KMS-11 (cell line): ENCODE data around the gene PLEKHG3.

Experiments
- H2AFZ ChIP-seq: fragments of 200-600 bp; sonication (generic); 2 replicates; pipeline ENCODE4 v1.6.1; 2016; ENCODE audit warnings: antibody characterized with exemption, mixed run types, low read depth
- H3K27ac ChIP-seq: fragments of 200-600 bp; sonication (generic); 2 replicates; pipeline ENCODE4 v1.6.1; 2016; ENCODE audit warnings: mild to moderate bottlenecking, mixed run types
- H3K27me3 ChIP-seq: fragments of 200-600 bp; sonication (generic); 2 replicates; pipeline ENCODE4 v1.6.1; 2017; ENCODE audit warnings: mild to moderate bottlenecking, low read depth, mixed run types, moderate library complexity; ENCODE audit not compliant: insufficient read depth
- H3K36me3 ChIP-seq: fragments of 200-600 bp; sonication (generic); 2 replicates; pipeline ENCODE4 v1.6.1; 2017; ENCODE audit warnings: mild to moderate bottlenecking, mixed run types; ENCODE audit not compliant: insufficient read depth
- H3K4me1 ChIP-seq: fragments of 200-600 bp; sonication (generic); 2 replicates; pipeline ENCODE4 v1.6.1; 2016; ENCODE audit warnings: mild to moderate bottlenecking, low read depth, mixed run types; ENCODE audit not compliant: poor library complexity, severe bottlenecking
- H3K4me2 ChIP-seq: fragments of 200-600 bp; sonication (generic); 2 replicates; pipeline ENCODE4 v1.7.0; 2016; ENCODE audit warnings: mild to moderate bottlenecking, mixed run types
- H3K4me3 ChIP-seq: fragments of 200-600 bp; sonication (generic); IDR thresholded peaks from 2 replicates; pipeline ENCODE4 v1.6.1; 2017; ENCODE audit warnings: low read depth, low read length, mixed read lengths; ENCODE audit not compliant: insufficient read depth
- H3K79me2 ChIP-seq: fragments of 200-600 bp; sonication (generic); 2 replicates; pipeline ENCODE4 v1.6.1; 2016; ENCODE audit warnings: low read depth, mixed run types; ENCODE audit not compliant: insufficient read depth
- H3K9ac ChIP-seq: fragments of 200-600 bp; sonication (generic); 2 replicates; pipeline ENCODE4 v1.6.1; 2016; ENCODE audit warnings: mild to moderate bottlenecking, mixed run types
- H4K20me1 ChIP-seq: fragments of 200-600 bp; sonication (generic); 2 replicates; pipeline ENCODE4 v1.6.1; 2016; ENCODE audit warnings: mild to moderate bottlenecking, mixed run types; ENCODE audit not compliant: insufficient read depth
- TF ChIP-seq, protein P1 (sequence below): fragments of 200-600 bp; sonication (generic); conservative IDR thresholded peaks from 2 replicates; pipeline ENCODE4 v1.6.1; 2017; ENCODE audit warnings: low read depth, mild to moderate bottlenecking, antibody characterized with exemption, low read length, moderate library complexity, mixed read lengths

PLEKHG3 gene

DNA sequence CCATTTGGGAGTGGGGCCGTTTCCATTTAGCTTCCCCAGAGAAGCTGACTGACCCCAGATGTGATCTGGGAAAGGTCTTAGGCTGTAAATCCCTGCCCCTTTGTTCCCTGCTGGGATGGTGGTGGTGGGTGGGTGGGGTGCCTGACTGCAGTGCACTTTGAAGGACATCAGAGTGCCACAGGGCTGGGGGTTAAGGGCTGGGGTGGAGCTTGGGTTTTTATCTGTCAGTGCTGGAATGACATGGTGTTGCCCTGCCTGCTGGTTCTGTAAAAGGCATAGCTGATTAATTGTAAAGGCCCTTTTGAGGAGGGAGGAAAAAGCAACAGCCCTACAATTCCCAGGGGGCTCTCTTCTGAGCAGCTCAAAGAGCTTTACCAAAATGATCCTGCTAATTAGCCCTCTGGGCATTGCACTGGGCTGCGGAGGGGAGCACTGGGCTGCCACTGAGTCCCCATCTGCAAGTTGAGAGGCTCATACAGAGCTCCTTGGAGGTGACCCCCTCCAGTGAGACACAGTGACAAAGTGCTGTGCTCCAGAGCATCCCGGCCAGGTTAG, 21.1 kb downstream of the PLEKHG3 start:
- Histone ChIP-seq H3K36me3 (no peaks in the 10 kb centered on the region), H3K27me3 (no peaks in the 10 kb centered on the region), H3K4me3 (no peak overlapping the region), H4K20me1 (no peaks in the 10 kb centered on the region), H3K9ac (no peak overlapping the region), H3K4me1 (peaks cover 22% of the 10 kb centered on the region), H3K79me2 (no peaks in the 10 kb centered on the region), H3K27ac (no peak overlapping the region), H3K4me2 (no peak overlapping the region), H2AFZ (no peak overlapping the region)
- TF ChIP-seq, protein P1, sequence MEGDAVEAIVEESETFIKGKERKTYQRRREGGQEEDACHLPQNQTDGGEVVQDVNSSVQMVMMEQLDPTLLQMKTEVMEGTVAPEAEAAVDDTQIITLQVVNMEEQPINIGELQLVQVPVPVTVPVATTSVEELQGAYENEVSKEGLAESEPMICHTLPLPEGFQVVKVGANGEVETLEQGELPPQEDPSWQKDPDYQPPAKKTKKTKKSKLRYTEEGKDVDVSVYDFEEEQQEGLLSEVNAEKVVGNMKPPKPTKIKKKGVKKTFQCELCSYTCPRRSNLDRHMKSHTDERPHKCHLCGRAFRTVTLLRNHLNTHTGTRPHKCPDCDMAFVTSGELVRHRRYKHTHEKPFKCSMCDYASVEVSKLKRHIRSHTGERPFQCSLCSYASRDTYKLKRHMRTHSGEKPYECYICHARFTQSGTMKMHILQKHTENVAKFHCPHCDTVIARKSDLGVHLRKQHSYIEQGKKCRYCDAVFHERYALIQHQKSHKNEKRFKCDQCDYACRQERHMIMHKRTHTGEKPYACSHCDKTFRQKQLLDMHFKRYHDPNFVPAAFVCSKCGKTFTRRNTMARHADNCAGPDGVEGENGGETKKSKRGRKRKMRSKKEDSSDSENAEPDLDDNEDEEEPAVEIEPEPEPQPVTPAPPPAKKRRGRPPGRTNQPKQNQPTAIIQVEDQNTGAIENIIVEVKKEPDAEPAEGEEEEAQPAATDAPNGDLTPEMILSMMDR, result no peak

DNA sequence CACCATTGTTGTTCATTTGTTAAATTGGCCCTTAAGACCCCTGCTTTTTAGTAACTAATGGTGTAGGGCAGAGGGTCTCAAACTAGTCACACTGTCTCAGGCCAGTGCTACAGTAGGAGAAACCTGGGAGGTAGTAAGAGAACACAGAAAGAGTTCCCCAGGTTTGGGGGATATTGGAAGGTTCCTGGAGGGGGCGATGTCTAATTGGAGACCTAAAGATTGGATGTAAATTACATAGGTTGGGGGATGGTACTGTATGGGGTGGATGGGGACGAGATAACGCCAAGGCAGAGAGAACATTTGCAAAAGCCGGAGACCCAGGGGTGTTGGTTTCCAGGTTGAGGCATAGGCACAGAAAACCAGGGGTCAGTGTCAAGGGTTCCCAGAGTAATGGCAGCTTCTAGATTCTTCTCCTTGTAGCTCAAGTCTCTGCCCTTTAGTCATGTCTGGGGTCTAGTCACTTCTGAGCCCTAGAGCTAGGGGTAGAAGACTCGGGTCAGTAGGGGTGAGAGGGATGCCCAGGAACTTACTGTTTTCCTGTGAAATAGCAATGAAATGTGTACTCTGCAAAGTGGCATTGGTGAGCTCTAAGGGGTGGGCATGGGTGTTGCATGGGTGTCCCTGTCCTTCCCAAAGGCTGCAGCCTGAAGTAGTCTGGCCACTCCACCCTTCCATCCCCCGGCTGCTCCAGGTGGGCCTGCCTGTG, 21.8 kb downstream of the PLEKHG3 start:
- H3K79me2 ChIP-seq, result no peaks in the 10 kb centered on the region
- H3K4me3 ChIP-seq, result no peak overlapping the region
- H3K4me1 ChIP-seq, result peaks cover 22% of the 10 kb centered on the region
- TF ChIP-seq, protein P1, result no peak
- H3K27me3 ChIP-seq, result no peaks in the 10 kb centered on the region
- peak overlapping the region; percentile 27; the same call in 1 of the 2 replicates for H3K27ac ChIP-seq
- peak overlapping the region; percentile 36 for H3K4me2 ChIP-seq
- no peak overlapping the region for H2AFZ ChIP-seq
- H4K20me1 ChIP-seq, result no peaks in the 10 kb centered on the region
- no peaks in the 10 kb centered on the region for H3K36me3 ChIP-seq
- no peak overlapping the region for H3K9ac ChIP-seq

DNA sequence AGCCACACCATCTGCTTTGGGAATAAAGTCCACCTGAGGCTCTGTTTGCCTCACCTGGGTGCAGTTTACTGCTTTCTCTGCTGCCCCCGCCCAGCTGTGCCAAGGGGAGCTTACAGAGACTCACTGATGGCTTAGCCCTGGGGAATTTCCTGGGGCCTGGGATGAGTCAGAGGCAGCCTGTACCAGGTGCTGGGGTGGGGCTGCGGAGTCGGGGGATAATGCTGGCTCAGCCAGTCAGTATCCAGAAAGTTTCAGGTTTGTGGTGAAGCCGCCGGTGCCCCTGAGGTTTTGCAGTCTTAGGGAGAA, 22.3 kb downstream of the PLEKHG3 start:
- Histone ChIP-seq H4K20me1 (no peaks in the 10 kb centered on the region), H3K9ac (no peak overlapping the region), H3K4me1 (peaks cover 22% of the 10 kb centered on the region), H2AFZ (no peak overlapping the region), H3K4me2 (peak overlapping the region; percentile 36), H3K79me2 (no peaks in the 10 kb centered on the region), H3K27ac (peak overlapping the region; percentile 27; the same call in 1 of the 2 replicates), H3K36me3 (no peaks in the 10 kb centered on the region), H3K27me3 (no peaks in the 10 kb centered on the region), H3K4me3 (no peak overlapping the region)
- TF ChIP-seq, protein P1, result no peak

DNA sequence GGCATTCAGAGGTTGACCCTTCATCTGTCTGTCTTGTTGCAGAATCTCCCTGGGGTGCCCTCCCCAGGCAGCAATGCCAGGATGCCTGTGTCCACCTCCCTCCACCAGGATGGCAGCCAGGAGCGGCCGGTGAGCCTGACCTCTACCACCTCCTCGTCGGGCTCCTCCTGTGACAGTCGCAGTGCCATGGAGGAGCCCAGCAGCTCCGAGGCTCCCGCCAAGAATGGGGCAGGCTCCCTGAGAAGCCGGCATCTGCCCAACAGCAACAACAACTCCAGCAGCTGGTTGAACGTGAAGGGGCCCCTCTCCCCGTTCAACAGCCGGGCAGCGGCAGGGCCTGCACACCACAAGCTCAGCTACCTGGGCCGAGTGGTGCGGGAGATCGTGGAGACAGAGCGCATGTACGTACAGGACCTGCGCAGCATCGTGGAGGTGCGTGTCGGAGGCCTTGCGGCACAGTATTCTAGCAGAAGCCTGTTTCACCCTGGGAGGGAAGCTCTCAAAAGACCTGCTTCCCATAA, 23.4 kb downstream of the PLEKHG3 start:
- TF ChIP-seq, protein P1, result no peak
- no peaks in the 10 kb centered on the region for H4K20me1 ChIP-seq
- H3K27ac ChIP-seq, result no peak overlapping the region; the same call in 1 of the 2 replicates
- H3K36me3 ChIP-seq, result no peaks in the 10 kb centered on the region
- no peaks in the 10 kb centered on the region for H3K79me2 ChIP-seq
- no peak overlapping the region for H3K9ac ChIP-seq
- H3K4me1 ChIP-seq, result peaks cover 22% of the 10 kb centered on the region
- H3K27me3 ChIP-seq, result no peaks in the 10 kb centered on the region
- no peak overlapping the region for H3K4me3 ChIP-seq
- no peak overlapping the region for H2AFZ ChIP-seq
- H3K4me2 ChIP-seq, result no peak overlapping the region
